IPS DF 4.7 (cell line): ENCODE measurements around the gene TXNDC11.

ENCODE experiments used
- DNase-seq: peaks from one replicate; pipeline ENCODE4 v3.0.0-alpha.2; 2013; ENCODE audit warnings: low spot score; ENCODE audit errors: extremely low read depth

Gene TXNDC11

GRCh38 chr16:11632455-11632939, 110.2 kb downstream of the TXNDC11 start:
- no peak for DNase-seq

- DNase-seq: no peak
Measured at GRCh38 chr16:11631214-11631613, 111.4 kb downstream of the TXNDC11 start.

DNA sequence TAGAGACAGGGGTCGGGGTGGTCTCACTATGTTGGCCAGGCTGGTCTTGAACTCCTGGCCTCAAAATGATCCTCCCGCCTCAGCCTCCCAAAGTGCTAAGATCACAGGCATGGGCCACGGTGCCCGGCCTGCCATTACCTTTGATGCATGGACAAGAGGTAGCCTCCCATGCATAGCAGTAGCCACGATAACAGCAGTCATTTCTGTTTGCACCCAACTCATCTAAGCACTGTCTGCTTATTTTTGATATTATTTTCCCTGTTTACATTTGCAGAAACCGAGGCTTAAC, 111.9 kb downstream of the TXNDC11 start:
- DNase-seq: no peak

DNA sequence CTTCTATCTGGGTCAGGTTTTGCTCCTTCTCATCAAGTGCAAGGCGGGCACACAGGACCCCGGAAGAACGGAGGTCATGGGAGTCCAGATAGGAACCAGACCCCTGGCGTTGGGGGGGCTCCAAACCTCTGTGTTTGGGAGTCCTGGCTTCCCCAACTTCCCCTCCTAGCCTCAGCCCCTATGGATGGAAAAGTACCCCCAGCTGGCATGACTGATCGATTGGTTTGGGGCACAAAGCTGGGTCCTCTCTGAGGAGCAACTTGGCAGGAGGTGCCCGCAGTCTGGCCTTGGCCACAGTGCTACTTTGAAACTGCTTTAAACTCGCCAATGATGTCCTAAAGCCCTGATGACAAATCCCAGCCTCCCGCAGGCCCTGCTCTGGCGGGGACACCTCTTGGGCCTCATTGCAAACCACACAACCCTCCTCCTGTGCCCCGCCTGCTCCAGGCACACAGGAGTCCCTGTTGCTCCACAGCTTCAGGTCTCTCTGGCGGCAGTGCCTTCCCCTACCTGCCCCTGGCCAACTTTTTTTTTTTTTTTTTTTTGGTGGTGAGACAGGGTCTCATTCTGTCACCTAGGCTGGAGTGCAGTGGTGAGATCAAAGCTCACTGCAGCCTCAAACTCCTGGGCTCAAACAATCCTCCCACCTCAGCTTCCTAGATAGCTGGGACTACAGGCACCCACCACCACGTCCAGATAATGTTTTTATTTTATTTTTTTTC, 112.5 kb downstream of the TXNDC11 start:
- DNase-seq: no peak
